GM18873 (cell line): Measurements from ENCODE around the gene NEDD4L.
"Not testable (repeated sequence)": the region's sequence is repeated elsewhere in the genome, so short reads cannot be mapped to it uniquely, and the experiment has no call there.

Experiments used
- ATAC-seq: cut with Tn5 transposase; IDR thresholded peaks from one replicate; pipeline ENCODE4 v1.9.1; 2021; ENCODE audit warnings: mild to moderate bottlenecking, moderate library complexity, moderate number of reproducible peaks; ENCODE audit not compliant: unreplicated experiment, low FRiP score

The NEDD4L gene

DNA sequence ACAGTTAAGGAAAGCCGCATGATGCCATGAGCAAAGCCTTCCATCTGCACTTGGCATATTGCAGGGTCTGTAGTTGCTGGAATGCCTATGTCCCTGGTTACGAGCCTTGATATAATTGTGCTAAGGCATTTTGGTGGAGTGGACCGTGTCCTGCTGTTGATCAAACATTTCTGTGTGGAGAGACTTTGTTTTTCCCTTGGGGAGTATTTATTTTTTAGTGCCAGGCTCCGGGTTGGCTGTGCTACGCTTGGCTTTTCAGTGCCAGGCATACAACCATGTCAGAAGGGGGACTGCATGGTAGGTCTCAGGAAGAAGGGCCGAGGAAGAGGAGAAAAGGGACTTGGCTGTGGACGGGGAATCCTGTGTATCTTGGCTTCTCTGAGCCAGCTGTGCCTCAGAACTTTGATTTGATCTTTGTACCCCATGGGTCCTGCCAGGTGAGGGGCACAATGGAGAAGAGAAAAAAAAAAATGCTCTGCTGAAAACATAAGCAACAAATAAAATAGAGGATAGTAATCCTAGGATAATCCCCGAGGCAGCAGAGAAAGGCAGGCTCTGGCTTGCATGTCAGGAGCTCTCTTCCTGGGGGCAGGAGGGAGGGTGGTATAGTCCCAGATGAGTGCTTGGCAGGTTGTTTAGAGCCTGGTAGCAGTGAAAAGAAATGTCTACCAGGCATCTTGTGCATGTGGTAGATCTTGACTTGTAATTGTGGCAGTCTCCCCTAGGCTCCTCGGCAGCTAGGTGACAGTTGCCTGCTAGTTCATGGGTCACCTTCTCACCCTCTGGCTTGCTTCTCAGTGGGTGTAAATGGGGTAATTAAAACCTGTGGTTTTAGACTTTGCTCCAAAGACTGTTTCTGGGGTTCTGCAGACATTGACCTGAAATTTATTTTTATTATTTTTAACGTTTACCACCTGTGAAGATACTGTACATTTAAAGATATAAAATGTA lies 233.0 kb downstream of the NEDD4L start:
- ATAC-seq = no peak

- ATAC-seq = no peak
These were observed 235.6 kb downstream of the NEDD4L start for GRCh38 chr18:58279504-58280175.

- ATAC-seq = no peak
These were observed 236.2 kb downstream of the NEDD4L start for GRCh38 chr18:58280191-58280590.

DNA sequence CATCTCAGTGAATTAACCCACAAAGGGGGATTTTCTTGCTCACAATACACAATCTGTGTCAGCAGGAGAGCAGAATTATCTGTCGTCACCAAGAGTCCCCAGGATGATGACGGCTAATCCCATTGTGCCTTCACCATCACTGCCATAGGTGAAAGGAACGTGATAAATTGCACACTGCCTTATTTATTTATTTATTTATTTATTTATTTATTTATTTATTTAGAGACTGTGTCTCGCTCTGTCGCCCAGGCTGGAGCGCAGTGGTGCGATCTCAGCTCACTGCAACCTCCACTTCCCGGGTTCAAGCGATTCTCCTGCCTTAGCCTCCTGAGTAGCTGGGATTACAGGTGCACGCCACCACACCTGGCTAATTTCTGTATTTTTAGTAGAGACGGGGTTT lies 238.8 kb downstream of the NEDD4L start:
- not testable (repeated sequence) for ATAC-seq

GRCh38 chr18:58284699-58285448 lies 240.8 kb downstream of the NEDD4L start:
- ATAC-seq = no peak

DNA sequence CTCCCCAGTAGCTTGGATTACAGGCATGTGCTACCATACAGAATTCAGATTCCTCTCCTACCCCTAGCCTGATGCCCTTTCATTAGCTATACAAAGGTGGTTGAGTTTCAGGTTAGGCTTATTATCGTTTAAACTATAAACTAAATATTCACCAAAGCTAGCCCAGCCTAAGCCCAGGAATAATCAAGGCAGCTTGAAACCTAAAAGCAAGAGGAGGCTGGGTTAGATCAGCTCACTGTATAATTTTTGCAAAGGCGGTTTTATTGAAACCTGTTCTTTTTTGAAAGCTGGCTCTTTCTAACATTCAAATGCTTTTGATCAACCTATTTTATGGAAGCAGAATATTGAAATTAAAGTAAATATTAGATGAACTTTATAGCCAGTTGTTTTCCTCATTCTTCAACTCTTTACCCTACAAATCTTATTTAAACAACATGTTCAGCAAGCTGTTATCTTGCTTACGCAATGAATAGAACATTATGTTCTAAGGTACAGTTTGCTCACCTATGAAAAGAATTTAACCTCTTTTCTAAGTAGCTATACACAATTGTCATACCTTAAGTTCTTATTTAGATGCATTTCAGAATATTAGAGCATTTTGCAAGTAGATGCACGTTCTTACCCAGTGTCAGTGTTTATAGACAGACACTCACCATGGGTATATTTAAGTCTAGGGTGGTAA lies 241.6 kb downstream of the NEDD4L start:
- ATAC-seq = no peak

- no peak for ATAC-seq
These were observed 242.8 kb downstream of the NEDD4L start for GRCh38 chr18:58286632-58287352.

GRCh38 chr18:58287353-58288274 lies 243.6 kb downstream of the NEDD4L start:
- no peak for ATAC-seq

DNA sequence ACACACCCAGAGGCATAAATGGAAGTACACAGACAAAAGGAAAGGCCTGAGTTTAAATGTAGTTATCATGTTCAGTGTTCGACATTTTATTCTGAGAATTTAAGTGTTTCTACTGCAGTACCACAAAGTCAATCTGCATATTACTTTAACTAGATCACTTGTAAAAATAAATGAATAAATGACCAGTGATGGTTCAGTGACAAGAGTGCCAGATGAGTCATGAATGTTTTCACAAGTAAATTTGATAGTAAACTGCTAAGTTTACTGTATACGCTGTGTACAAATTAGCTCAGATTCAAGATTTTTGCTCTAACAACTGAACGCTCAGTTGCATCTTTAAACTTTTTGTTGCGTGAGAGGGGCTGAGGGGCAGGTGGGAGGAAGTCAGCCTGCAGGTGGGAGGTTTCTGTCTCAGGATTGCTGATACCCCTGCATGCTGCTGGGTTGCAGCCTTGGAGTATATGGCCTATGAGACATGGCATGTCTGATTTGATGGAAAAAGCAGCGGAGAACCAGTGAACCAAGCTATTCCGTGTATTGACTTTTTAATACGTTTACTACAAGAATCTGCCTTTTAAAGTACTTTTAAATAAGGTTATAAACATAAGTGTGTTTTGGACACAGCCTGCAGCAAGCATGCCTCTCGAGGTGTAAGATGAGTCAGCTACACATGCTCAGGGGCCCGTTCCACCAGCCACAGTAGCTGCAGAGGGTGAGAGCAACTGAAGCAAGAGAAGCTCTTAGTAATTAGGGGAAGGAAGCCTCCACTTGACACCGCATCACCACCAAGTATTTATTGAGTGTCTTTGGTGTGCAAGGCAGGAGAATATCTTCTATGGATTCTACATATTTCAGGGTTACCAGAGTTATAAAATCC lies 245.1 kb downstream of the NEDD4L start:
- no peak for ATAC-seq

DNA sequence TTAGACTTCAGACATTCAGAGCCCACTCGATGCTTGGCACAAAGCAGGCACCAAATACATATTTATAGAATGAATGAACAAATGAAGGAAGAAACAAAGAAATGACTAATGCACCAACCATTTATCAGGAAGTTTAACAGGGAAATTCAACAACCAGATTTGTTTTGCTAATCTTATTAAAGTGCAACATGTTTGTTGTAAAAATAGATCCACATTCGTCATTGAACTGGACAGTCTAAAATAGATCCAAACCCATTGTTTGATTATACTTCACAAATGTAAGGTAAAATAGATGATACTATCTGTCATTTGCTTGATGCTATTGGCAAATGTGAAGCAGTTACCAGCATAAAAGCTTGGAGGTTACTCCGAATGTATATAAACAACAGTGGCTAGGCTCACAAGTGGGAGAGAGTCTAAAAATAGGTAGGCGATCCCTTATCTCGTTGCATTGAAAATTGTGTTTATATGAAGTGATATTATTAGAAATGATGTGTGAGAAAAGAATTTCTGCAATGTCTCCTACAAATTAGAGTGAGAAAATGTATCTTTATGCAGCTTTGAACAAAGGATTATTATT lies 246.2 kb downstream of the NEDD4L start:
- no peak for ATAC-seq

DNA sequence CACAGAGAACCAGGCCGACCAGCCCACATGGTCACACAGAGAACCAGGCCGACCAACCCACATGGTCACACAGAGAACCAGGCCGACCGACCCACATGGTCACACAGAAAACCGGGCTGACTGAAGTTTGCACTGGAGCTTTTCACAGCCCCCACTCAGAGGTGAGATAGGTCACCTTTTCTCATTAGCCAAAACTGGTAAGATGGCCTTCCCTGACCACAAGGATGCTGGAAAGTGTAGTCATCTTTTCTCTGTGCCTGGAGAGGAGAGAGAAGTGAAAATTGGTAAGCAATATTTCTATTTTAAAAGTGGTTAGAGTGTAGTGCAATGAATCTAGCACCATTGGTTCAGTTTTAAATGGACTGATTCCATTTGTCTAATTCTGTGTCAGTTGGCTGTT lies 247.1 kb downstream of the NEDD4L start:
- ATAC-seq = no peak

GRCh38 chr18:58292638-58293037 lies 248.6 kb downstream of the NEDD4L start:
- no peak for ATAC-seq

- no peak for ATAC-seq
These were observed 253.2 kb downstream of the NEDD4L start for GRCh38 chr18:58297198-58297597.

- no peak for ATAC-seq
These were observed 254.5 kb downstream of the NEDD4L start for GRCh38 chr18:58298251-58299134.

- no peak for ATAC-seq
These were observed 255.1 kb downstream of the NEDD4L start for GRCh38 chr18:58299135-58299473.

- ATAC-seq = no peak
These were observed 255.9 kb downstream of the NEDD4L start for GRCh38 chr18:58299936-58300335.

DNA sequence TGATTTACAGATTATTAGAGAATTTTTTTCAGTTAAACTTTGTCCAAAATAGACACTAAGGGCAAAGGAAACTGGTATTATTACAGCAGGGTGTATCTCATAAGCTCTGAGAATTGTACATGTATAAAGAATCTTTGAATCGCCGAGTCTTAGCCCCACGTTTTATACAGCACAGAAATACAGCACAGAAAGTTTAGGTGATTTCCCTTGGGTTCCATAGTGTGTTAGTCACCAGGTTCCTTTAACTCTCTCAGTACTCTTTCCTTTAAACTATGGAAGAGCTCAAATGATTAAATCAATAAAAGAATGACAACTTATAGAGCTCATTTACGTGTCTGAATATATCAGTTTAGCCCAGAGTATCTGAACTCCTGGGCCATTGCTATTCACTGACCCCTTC lies 256.8 kb downstream of the NEDD4L start:
- ATAC-seq = no peak
